K562 (cell line): ENCODE measurements around the gene NDUFB10. TPM values are rescaled to one million over a fixed set of nuclear protein-coding genes. Genes with fewer than 3 reads are reported as not detected.

Experiments
- EHMT2 ChIP-seq: fragments of 450-650 bp; IDR thresholded peaks from 2 replicates; pipeline ENCODE4 v1.6.1; 2018; ENCODE audit warnings: antibody characterized with exemption
- FOXK1 ChIP-seq: sonication (generic); formaldehyde crosslinking; IDR thresholded peaks from 2 replicates; pipeline ENCODE4 v1.8.0; 2022; ENCODE audit warnings: missing genetic modification reagents, mild to moderate bottlenecking, borderline replicate concordance
- KLF1 ChIP-seq: fragments of 450-650 bp; IDR thresholded peaks from 2 replicates; pipeline ENCODE4 v1.6.1; 2016; ENCODE audit warnings: missing genetic modification characterization, missing compliant biosample characterization
- MTA3 ChIP-seq: fragments of 450-650 bp; formaldehyde crosslinking; IDR thresholded peaks from 2 replicates; pipeline ENCODE4 v1.6.1; 2017; ENCODE audit warnings: mild to moderate bottlenecking, borderline replicate concordance
- MYNN ChIP-seq, 2 experiments: sonication (generic); formaldehyde crosslinking in 1 of 2; IDR thresholded peaks; 2 replicates each; pipeline versions ENCODE4 v1.5.0 to v1.6.1; 2016 to 2020; ENCODE audit warnings: antibody characterized with exemption in 1 of 2, missing genetic modification reagents in 1 of 2
- NFIC ChIP-seq: fragments of 450-650 bp; IDR thresholded peaks from 2 replicates; pipeline ENCODE4 v1.6.1; 2017; ENCODE audit warnings: mild to moderate bottlenecking, inconsistent platforms
- PHF21A ChIP-seq: fragments of 450-650 bp; IDR thresholded peaks from 2 replicates; pipeline ENCODE4 v1.6.1; 2017; ENCODE audit warnings: low read depth, borderline replicate concordance
- PML ChIP-seq: IDR thresholded peaks from 2 replicates; pipeline ENCODE4 v1.6.1; 2012; ENCODE audit warnings: low read length, inconsistent platforms
- SFPQ ChIP-seq: fragments of 200-400 bp; formaldehyde crosslinking; IDR thresholded peaks from 2 replicates; pipeline ENCODE4 v1.6.1; 2017; ENCODE audit warnings: mild to moderate bottlenecking, low read depth, low read length, moderate library complexity
- ZNF717 ChIP-seq: fragments of 250-450 bp; sonication (Bioruptor Pico); IDR thresholded peaks from 2 replicates; pipeline ENCODE4 v1.5.0; 2021
- polyA plus RNA-seq, 8 experiments: library from polyadenylated mRNA; depleted of rRNA in 4 of 8; stranded (reverse) in 5 of 8; unstranded in 3 of 8; fragments of >200 nt; fragmentation: Nextera tagmentation in 2 of 8; fragmentation: Illumina TruSeq in 1 of 8; extraction: Ambion mirVana in 2 of 8; extraction: Trizol in 1 of 8; gene quantifications; 2 replicates each; pipeline versions ENCODE4 v1.2.1 to v1.2.3, GENCODE V29; 2011 to 2014; ENCODE audit warnings: inconsistent platforms in 1 of 8, missing spikeins in 1 of 8
- total RNA-seq, 7 experiments: library from RNA; depleted of rRNA in 6 of 7; stranded (reverse); fragments of >200 nt in 6 of 7; fragmentation: Illumina TruSeq in 2 of 7; extraction: Trizol in 2 of 7; gene quantifications; 2 replicates each; pipeline versions ENCODE4 v1.2.1 to v1.2.3, GENCODE V29; 2011 to 2021; ENCODE audit warnings: low replicate concordance in 1 of 7
- TF ChIP-seq, protein P1 (sequence below): fragments of 250-450 bp; sonication (Bioruptor Pico); IDR thresholded peaks from 2 replicates; pipeline ENCODE4 v1.5.0; 2022; ENCODE audit warnings: mild to moderate bottlenecking

The NDUFB10 gene
- total and polyA plus RNA-seq, 9 of the 15 experiments (the other 6 are each of a cell fraction or from before 2014, with no cell fraction given), result 69.3 to 527 (median 161) TPM

- TF ChIP-seq SFPQ, result no peak
- peak; percentile 38; the same call in 1 of the 2 replicates for TF ChIP-seq MTA3
- TF ChIP-seq MYNN (IDR thresholded peaks at IDR 0.05), result peak; percentile 85
- no peak for TF ChIP-seq MYNN (CRISPR knock-in tag; IDR thresholded peaks at IDR 0.05)
- TF ChIP-seq KLF1 (tag), result 0 out of 2 replicates have a peak, but pooled peaks have one; percentile 23
- TF ChIP-seq FOXK1 (CRISPR knock-in tag), result peak; percentile 72
- TF ChIP-seq, protein P1, sequence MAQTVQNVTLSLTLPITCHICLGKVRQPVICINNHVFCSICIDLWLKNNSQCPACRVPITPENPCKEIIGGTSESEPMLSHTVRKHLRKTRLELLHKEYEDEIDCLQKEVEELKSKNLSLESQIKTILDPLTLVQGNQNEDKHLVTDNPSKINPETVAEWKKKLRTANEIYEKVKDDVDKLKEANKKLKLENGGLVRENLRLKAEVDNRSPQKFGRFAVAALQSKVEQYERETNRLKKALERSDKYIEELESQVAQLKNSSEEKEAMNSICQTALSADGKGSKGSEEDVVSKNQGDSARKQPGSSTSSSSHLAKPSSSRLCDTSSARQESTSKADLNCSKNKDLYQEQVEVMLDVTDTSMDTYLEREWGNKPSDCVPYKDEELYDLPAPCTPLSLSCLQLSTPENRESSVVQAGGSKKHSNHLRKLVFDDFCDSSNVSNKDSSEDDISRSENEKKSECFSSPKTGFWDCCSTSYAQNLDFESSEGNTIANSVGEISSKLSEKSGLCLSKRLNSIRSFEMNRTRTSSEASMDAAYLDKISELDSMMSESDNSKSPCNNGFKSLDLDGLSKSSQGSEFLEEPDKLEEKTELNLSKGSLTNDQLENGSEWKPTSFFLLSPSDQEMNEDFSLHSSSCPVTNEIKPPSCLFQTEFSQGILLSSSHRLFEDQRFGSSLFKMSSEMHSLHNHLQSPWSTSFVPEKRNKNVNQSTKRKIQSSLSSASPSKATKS (CRISPR knock-in tag), result no peak
- 0 out of 2 replicates have a peak, but pooled peaks have one; percentile 40 for TF ChIP-seq PHF21A
- peak; percentile 85; the same call in 1 of the 2 replicates for TF ChIP-seq ZNF717 (CRISPR knock-in tag)
- peak; percentile 42; the same call in 1 of the 2 replicates for TF ChIP-seq NFIC
- TF ChIP-seq EHMT2, result no peak
- TF ChIP-seq PML, result peak; percentile 76
Measured at GRCh38 chr16:1960665-1961630, 1.6 kb downstream of the NDUFB10 start (continued).
